Right ventricle myocardium inferior (tissue), 1 donor: ENCODE results near the gene FAM219A. TPM values are rescaled to one million over a fixed set of nuclear protein-coding genes. Genes with fewer than 3 reads are reported as not detected.
A peak's percentile ranks its signal among the peaks of the same experiment; 100 is the strongest.

Experiments used
- ATAC-seq: fragments of 200-7000 bp; cut with Tn5 transposase; one replicate; pipeline ENCODE4 v1.9.1; 2020; ENCODE audit warnings: mild to moderate bottlenecking, moderate library complexity
- DNase-seq: peaks from one replicate; pipeline ENCODE4 v3.0.0; 2021; ENCODE audit errors: missing footprints
- intact Hi-C: fragments of 100-400 bp; cut with DNase I; formaldehyde crosslinking; loops from one replicate; pipeline ENCODE4 v1.11.0; 2022
- total RNA-seq: library from RNA; stranded (reverse); fragmentation: NEBNext Ultra II Directional; extraction: Animal tissue kit (Norgen Biotek cat#: 25700); gene quantifications from one replicate; pipeline ENCODE4 v1.2.1, GENCODE V29; 2021
- donor health status: DM: no; HTN: yes; CAD: no; lungs with severe emphysema.

The FAM219A gene
- total RNA-seq, 1 donor from 2014 or later = 27.2 TPM

- no peak for DNase-seq
- ATAC-seq = no peak
- intact Hi-C loops = no loop called here
These were observed 72.7 kb downstream of the FAM219A start for GRCh38 chr9:34385561-34386230.

GRCh38 chr9:34384368-34385165 is 73.8 kb downstream of the FAM219A start:
- no peak for ATAC-seq
- intact Hi-C loops = no loop called here

GRCh38 chr9:34383904-34384303 is 74.5 kb downstream of the FAM219A start:
- DNase-seq (no peak), ATAC-seq (no peak)
- intact Hi-C loops = no loop called here

More at GRCh38 chr9:34384368-34385165, 73.8 kb downstream of the FAM219A start:
- DNase-seq = no peak

GRCh38 chr9:34382879-34383278 is 75.5 kb downstream of the FAM219A start:
- ATAC-seq (no peak), DNase-seq (no peak)
- intact Hi-C loops = no loop called here

GRCh38 chr9:34382054-34382453 is 76.3 kb downstream of the FAM219A start:
- intact Hi-C loops = no loop called here
- ATAC-seq = no peak
- no peak for DNase-seq

- no peak for DNase-seq
- no peak for ATAC-seq
These were observed 77.0 kb downstream of the FAM219A start for GRCh38 chr9:34381323-34381722.

GRCh38 chr9:34380511-34381315 is 77.7 kb downstream of the FAM219A start:
- ATAC-seq (peak; percentile 82), DNase-seq (peak; percentile 90)
- intact Hi-C loops = no loop called here

More at GRCh38 chr9:34381323-34381722, 77.0 kb downstream of the FAM219A start:
- intact Hi-C loops = no loop called here

- intact Hi-C loops = no loop called here
- DNase-seq (peak; percentile 69), ATAC-seq (no peak)
These were observed 78.3 kb downstream of the FAM219A start for GRCh38 chr9:34380034-34380510.

GRCh38 chr9:34379334-34380033 is 78.9 kb downstream of the FAM219A start:
- intact Hi-C loops = loop anchor here (1.0 to 5.0 kb wide), 2 partner anchors 47 to 122 kb away; no protein-coding TSS in a partner anchor
- ATAC-seq (peak; percentile 57), DNase-seq (peak; percentile 94)

- DNase-seq = no peak
- intact Hi-C loops = loop anchor here (1.0 to 5.0 kb wide), 2 partner anchors 46 to 121 kb away; no protein-coding TSS in a partner anchor
- ATAC-seq = no peak
These were observed 79.9 kb downstream of the FAM219A start for GRCh38 chr9:34378376-34379060.

- no peak for ATAC-seq
- DNase-seq = peak; percentile 76
- intact Hi-C loops = loop anchor here (2.0 to 5.0 kb wide), 2 partner anchors 35 to 120 kb away; no protein-coding TSS in a partner anchor
These were observed 81.0 kb downstream of the FAM219A start for GRCh38 chr9:34377404-34377746.

GRCh38 chr9:34376596-34377403 is 81.6 kb downstream of the FAM219A start, which contains the start of gene MYORG:
MYORG (minus strand) TSS chr9:34376898; CDS start chr9:34372943, 3,955 bp downstream.
- ATAC-seq (peak; percentile 86), DNase-seq (peak; percentile 97)
- intact Hi-C loops = loop anchor here (2.0 to 5.0 kb wide), 2 partner anchors 34 to 119 kb away; no protein-coding TSS in a partner anchor

- DNase-seq (peak; percentile 77), ATAC-seq (peak; percentile 25)
These were observed 82.3 kb downstream of the FAM219A start for GRCh38 chr9:34375901-34376595.

GRCh38 chr9:34374905-34375552 is 83.3 kb downstream of the FAM219A start:
- intact Hi-C loops = loop anchor here (5.0 kb wide), 1 partner anchor 118 kb away; no protein-coding TSS in a partner anchor
- ATAC-seq = no peak

More at GRCh38 chr9:34375901-34376595, 82.3 kb downstream of the FAM219A start:
- intact Hi-C loops = loop anchor here (2.0 to 5.0 kb wide), 2 partner anchors 33 to 119 kb away; no protein-coding TSS in a partner anchor

GRCh38 chr9:34374339-34374738 is 84.0 kb downstream of the FAM219A start:
- ATAC-seq (no peak), DNase-seq (no peak)
- intact Hi-C loops = no loop called here

More at GRCh38 chr9:34374905-34375552, 83.3 kb downstream of the FAM219A start:
- DNase-seq = no peak

GRCh38 chr9:34373749-34374148 is 84.6 kb downstream of the FAM219A start:
- intact Hi-C loops = no loop called here
- ATAC-seq (no peak), DNase-seq (no peak)
